Activated CD4-positive, alpha-beta T cell treated with anti-CD3 and anti-CD28 coated beads, Interleukin-2, Interleukin-4, amounts not matched to agents 100 ng/mL and 50 ng/mL, durations not matched to agents 16 hours and 8 hours (primary cell): Measurements from ENCODE around the gene ARPP21.
"Not testable (repeated sequence)": the region's sequence is repeated elsewhere in the genome, so short reads cannot be mapped to it uniquely, and the experiment has no call there.

Experiments used
- DNase-seq: peaks from one replicate; pipeline ENCODE4 v3.0.0-alpha.2; 2020; ENCODE audit warnings: low spot score

ARPP21 gene

GRCh38 chr3:35780800-35781199 lies 141.5 kb downstream of the ARPP21 start:
- no peak for DNase-seq

GRCh38 chr3:35781558-35781957 lies 142.2 kb downstream of the ARPP21 start:
- no peak for DNase-seq

- no peak for DNase-seq
Observed at GRCh38 chr3:35782355-35782754, 143.0 kb downstream of the ARPP21 start.

- DNase-seq = no peak
Observed at GRCh38 chr3:35784169-35784568, 144.8 kb downstream of the ARPP21 start.

- DNase-seq = no peak
Observed at GRCh38 chr3:35785234-35785888, 146.0 kb downstream of the ARPP21 start.

GRCh38 chr3:35787936-35788335 lies 148.6 kb downstream of the ARPP21 start:
- no peak for DNase-seq

- DNase-seq = no peak
Observed at GRCh38 chr3:35789042-35789831, 149.9 kb downstream of the ARPP21 start.

- no peak for DNase-seq
Observed at GRCh38 chr3:35790764-35791163, 151.4 kb downstream of the ARPP21 start.

GRCh38 chr3:35793667-35794066 lies 154.3 kb downstream of the ARPP21 start:
- DNase-seq = no peak

- DNase-seq = no peak
Observed at GRCh38 chr3:35800960-35801459, 161.7 kb downstream of the ARPP21 start.

- DNase-seq = no peak
Observed at GRCh38 chr3:35814531-35814930, 175.2 kb downstream of the ARPP21 start.

GRCh38 chr3:35815796-35816195 lies 176.5 kb downstream of the ARPP21 start:
- not testable (repeated sequence) for DNase-seq

- no peak for DNase-seq
Observed at GRCh38 chr3:35817216-35817615, 177.9 kb downstream of the ARPP21 start.

GRCh38 chr3:35832140-35832571 lies 192.8 kb downstream of the ARPP21 start:
- no peak for DNase-seq
